Right forelimb (tissue), 1 donor: ENCODE results near the gene THOC1.

Source experiments
- DNase-seq: peaks from one replicate; pipeline ENCODE4 v3.0.0-alpha.2; 2018

THOC1 gene

DNA sequence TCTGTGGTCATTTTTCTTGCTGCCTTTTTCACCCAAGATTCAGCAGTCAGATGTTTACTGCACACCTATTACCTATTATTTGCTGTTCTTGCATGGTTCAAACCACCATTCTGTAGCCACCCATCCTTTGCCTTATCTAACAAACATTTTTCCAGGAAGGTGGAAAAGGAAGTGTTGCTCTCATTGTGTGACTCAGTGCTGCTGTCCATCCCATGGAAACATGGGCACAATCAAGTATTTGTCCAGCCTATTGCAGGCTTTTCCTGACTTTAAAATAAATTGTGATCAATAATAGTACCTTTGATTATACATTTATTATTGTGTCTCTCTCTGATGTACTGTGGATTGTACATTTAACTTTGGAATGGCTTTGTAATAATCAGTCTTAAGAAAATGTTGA lies 56.3 kb downstream of the THOC1 start:
- DNase-seq, result no peak

GRCh38 chr18:210733-211132 lies 57.1 kb downstream of the THOC1 start:
- no peak for DNase-seq

DNA sequence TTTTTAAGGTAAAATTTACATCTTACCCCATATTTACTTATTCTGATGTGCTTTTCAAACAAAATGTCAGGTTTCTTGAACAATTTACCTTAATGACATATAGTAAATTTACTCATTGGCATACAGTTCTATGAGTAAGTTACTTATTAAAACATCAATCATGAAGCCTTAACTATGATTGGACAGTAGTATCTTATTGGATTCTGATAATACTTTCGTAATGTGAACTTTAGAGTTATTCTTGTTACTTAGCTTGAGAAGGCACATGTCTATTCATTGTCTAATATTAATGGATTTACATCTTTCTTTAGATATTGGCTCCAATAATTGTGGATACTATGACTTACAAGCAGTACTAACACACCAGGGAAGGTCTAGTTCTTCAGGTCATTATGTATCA lies 57.8 kb downstream of the THOC1 start:
- no peak for DNase-seq

GRCh38 chr18:199768-200167 lies 68.1 kb downstream of the THOC1 start:
- DNase-seq, result no peak

DNA sequence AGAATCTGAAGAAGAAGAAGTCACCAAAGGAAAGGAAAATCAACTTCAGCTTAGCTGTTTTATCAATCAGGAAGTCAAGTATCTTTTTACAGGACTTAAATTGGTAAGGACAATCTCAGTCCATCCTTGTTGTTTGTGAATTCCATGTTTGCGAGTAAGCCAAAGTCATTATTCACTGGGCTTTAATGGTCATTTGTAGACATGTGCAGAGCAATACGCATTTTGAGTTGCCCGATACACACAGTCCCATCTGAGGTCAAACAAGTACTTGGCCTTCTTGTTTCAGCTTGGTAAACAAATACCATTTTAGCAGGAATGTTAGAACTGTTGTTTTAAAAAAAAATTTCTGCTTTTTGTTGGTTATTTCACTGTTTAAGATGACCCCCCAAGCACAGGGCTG lies 68.6 kb downstream of the THOC1 start:
- DNase-seq, result no peak

- DNase-seq, result no peak
Measured at GRCh38 chr18:195651-196050, 72.2 kb downstream of the THOC1 start.

- DNase-seq, result no peak
Measured at GRCh38 chr18:192801-193200, 75.0 kb downstream of the THOC1 start.

GRCh38 chr18:191725-192124 lies 76.1 kb downstream of the THOC1 start:
- no peak for DNase-seq

DNA sequence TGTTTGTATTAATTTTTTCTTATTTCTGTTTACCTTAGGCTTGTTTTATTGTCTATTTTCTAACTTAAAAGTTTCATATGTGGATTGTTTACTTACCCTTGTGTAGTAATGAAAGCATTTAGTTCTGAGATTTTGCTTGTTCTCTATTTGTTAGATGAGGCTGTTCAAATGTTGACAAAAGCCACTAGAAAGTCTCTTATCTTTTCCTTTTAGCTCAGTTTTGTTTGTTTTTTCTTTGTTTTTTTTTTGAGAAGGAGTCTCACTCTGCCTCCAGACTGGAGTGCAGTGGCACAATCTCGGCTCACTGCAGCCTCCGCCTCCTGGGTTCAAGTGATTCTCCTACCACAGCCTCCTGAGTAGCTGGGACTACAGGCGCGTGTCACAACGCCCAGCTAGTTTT lies 78.6 kb downstream of the THOC1 start:
- no peak for DNase-seq

DNA sequence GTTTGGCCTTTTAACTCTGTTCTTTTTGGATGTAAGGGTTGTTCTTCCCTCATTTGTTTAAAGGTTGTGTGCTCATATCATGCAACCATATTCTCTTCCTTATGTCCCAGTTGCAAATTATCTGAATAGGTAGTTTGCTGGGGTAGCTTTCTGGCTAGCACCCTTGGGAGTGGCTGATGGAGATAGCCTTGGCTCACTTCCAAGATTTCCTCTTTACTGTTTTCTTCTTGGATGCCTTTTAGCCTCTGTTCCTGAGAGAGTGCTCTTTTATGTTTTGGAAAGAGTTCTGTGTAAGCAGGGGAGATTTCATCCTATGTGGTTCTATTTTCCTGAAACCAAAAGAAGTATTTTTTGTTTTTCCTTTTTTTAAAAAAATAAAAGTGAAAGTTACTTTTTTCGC lies 84.1 kb downstream of the THOC1 start:
- no peak for DNase-seq

- DNase-seq, result no peak
Measured at GRCh38 chr18:181711-182110, 86.1 kb downstream of the THOC1 start.

DNA sequence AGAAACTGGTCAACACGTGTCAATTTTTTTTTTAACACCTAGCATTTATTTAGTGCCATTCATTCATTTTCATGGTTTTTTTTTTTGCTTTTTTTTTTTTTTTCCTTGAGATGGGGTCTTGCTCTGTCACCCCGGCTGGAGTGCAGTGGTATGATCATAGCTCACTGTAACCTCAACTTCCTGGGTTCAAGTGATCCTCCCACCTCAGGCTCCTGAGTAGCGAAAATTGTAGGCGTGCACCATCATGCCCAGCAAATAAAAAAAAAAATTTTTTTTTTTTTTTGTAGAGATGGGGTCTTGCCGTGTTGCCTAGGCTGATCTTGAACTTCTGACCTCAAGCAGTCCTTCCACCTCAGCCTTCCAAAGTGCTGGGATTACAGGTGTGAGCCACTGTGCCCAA lies 88.3 kb downstream of the THOC1 start:
- no peak for DNase-seq

GRCh38 chr18:172361-172760 lies 95.5 kb downstream of the THOC1 start:
- DNase-seq, result no peak
